Activated CD8-positive, alpha-beta T cell treated with anti-CD3 and anti-CD28 coated beads, Interleukin-2, amount 10 ng/mL, durations not matched to agents 7 days and 5 days (primary cell): Measurements from ENCODE around the gene FOXO4. TPM values are rescaled to one million over a fixed set of nuclear protein-coding genes. Genes with fewer than 3 reads are reported as not detected.
A peak's percentile ranks its signal among the peaks of the same experiment; 100 is the strongest.
"Not testable (repeated sequence)": the region's sequence is repeated elsewhere in the genome, so short reads cannot be mapped to it uniquely, and the experiment has no call there.

Experiments used
- ATAC-seq: fragments of 150-1000 bp; cut with Tn5 transposase; one replicate; pipeline ENCODE4 v1.10.0; 2021; ENCODE audit warnings: moderate library complexity
- CTCF ChIA-PET: fragments of 350-600 bp; sonication (Branson Sonifier 250); formaldehyde crosslinking; loops from one replicate; lab custom pipeline; 2021; ENCODE audit warnings: antibody characterized with exemption; lab: Charles Lee
- POLR2A ChIA-PET: fragments of 350-600 bp; sonication (Branson Sonifier 250); formaldehyde crosslinking; loops from one replicate; lab custom pipeline; 2021; ENCODE audit warnings: antibody characterized with exemption; lab: Charles Lee
- DNase-seq: peaks from one replicate; pipeline ENCODE4 v3.0.0-alpha.2; 2020
- H3K27ac Mint-ChIP-seq: one replicate; pipeline ENCODE4 v1.8.0; 2021; ENCODE audit warnings: mild to moderate bottlenecking, mixed read lengths
- H3K27me3 Mint-ChIP-seq: one replicate; pipeline ENCODE4 v1.8.0; 2021; ENCODE audit warnings: low read depth, mixed read lengths
- H3K36me3 Mint-ChIP-seq: one replicate; pipeline ENCODE4 v1.8.0; 2021; ENCODE audit warnings: low read depth, mixed read lengths
- H3K4me1 Mint-ChIP-seq: one replicate; pipeline ENCODE4 v1.8.0; 2021; ENCODE audit warnings: low read depth, mixed read lengths
- H3K4me3 Mint-ChIP-seq: one replicate; pipeline ENCODE4 v1.8.0; 2021; ENCODE audit warnings: mild to moderate bottlenecking, mixed read lengths
- H3K9me3 Mint-ChIP-seq: one replicate; pipeline ENCODE4 v1.8.0; 2022; ENCODE audit warnings: mixed read lengths; ENCODE audit not compliant: insufficient read depth
- total RNA-seq, 2 experiments: library from RNA; stranded (reverse); gene quantifications; one replicate each; pipeline ENCODE4 v1.2.3, GENCODE V29; 2021

FOXO4 gene
- 10 to 100 TPM; 12.7 to 14.2 TPM for total RNA-seq

- POLR2A ChIA-PET = interaction anchor here (0.5 to 1.3 kb wide), 3 partner anchors 16 to 23 kb away, joined by 3 to 17 read pairs (median 6); partner anchors contain the start of genes IL2RG and MED12
- ATAC-seq = peak; percentile 90
- Mint-ChIP-seq H3K9me3 (no peaks in the 10 kb centered on the region), H3K27ac (peak within 1 kb of the TSS; percentile 86), H3K36me3 (no peaks in the 10 kb centered on the region), H3K27me3 (no peaks in the 10 kb centered on the region), H3K4me3 (peak within 1 kb of the TSS; percentile 87), H3K4me1 (peaks cover 33% of the 10 kb centered on the region)
- CTCF ChIA-PET = interaction anchor here (0.9 kb wide), 1 partner anchor 11 kb away, joined by 3 read pairs; the partner anchor contains the start of gene CXorf65
- peak; percentile 93 for DNase-seq
Measured at GRCh38 chrX:71095555-71095980, at the start of gene FOXO4. TSS of gene FOXO4 (plus strand) at chrX:71095851. CDS start at chrX:71096529, 678 bp downstream.

- H3K4me1 Mint-ChIP-seq, H3K36me3 Mint-ChIP-seq, POLR2A ChIA-PET, ATAC-seq, H3K4me3 Mint-ChIP-seq, H3K27ac Mint-ChIP-seq, DNase-seq, CTCF ChIA-PET, H3K9me3 Mint-ChIP-seq, H3K27me3 Mint-ChIP-seq: not testable (repeated sequence)
Measured at GRCh38 chrX:71047891-71048290, 47.8 kb upstream of the FOXO4 start.

GRCh38 chrX:71052721-71053120, 42.9 kb upstream of the FOXO4 start:
- H3K4me3 Mint-ChIP-seq = peak overlapping the region; percentile 18
- H3K27ac Mint-ChIP-seq = no peak overlapping the region
- no peaks in the 10 kb centered on the region for H3K27me3 Mint-ChIP-seq

GRCh38 chrX:71053217-71053621, 42.4 kb upstream of the FOXO4 start:
- Mint-ChIP-seq H3K27me3 (no peaks in the 10 kb centered on the region), H3K27ac (no peak overlapping the region), H3K4me1 (peaks cover 23% of the 10 kb centered on the region), H3K9me3 (no peaks in the 10 kb centered on the region), H3K4me3 (no peak overlapping the region), H3K36me3 (peaks cover 17% of the 10 kb centered on the region)
- ATAC-seq = no peak
- ChIA-PET POLR2A (no interaction called here), CTCF (no interaction called here)
- DNase-seq = no peak

More at GRCh38 chrX:71052721-71053120, 42.9 kb upstream of the FOXO4 start:
- ATAC-seq (no peak), DNase-seq (no peak)
- peaks cover 12% of the 10 kb centered on the region for H3K36me3 Mint-ChIP-seq
- H3K4me1 Mint-ChIP-seq = peaks cover 18% of the 10 kb centered on the region
- no peaks in the 10 kb centered on the region for H3K9me3 Mint-ChIP-seq
- CTCF ChIA-PET = no interaction called here
- POLR2A ChIA-PET = no interaction called here

GRCh38 chrX:71056867-71057266, 38.8 kb upstream of the FOXO4 start:
- DNase-seq (no peak), ATAC-seq (no peak)
- H3K36me3 Mint-ChIP-seq = peaks cover 34% of the 10 kb centered on the region
- H3K4me1 Mint-ChIP-seq = peaks cover 39% of the 10 kb centered on the region
- ChIA-PET POLR2A (no interaction called here), CTCF (no interaction called here)
- no peak overlapping the region for H3K4me3 Mint-ChIP-seq
- no peak overlapping the region for H3K27ac Mint-ChIP-seq
- no peaks in the 10 kb centered on the region for H3K27me3 Mint-ChIP-seq
- no peaks in the 10 kb centered on the region for H3K9me3 Mint-ChIP-seq

GRCh38 chrX:71057848-71058530, 37.7 kb upstream of the FOXO4 start:
- H3K27ac Mint-ChIP-seq = peak overlapping the region; percentile 78
- CTCF ChIA-PET = interaction anchor here (0.8 kb wide), 1 partner anchor 1497 kb away, joined by 3 read pairs; no protein-coding TSS in a partner anchor
- H3K4me3 Mint-ChIP-seq = peak overlapping the region; percentile 22
- H3K36me3 Mint-ChIP-seq = peaks cover 41% of the 10 kb centered on the region
- H3K9me3 Mint-ChIP-seq = no peaks in the 10 kb centered on the region
- peaks cover 39% of the 10 kb centered on the region for H3K4me1 Mint-ChIP-seq
- POLR2A ChIA-PET = interaction anchor here (2.3 kb wide), 1 partner anchor 10 kb away, joined by 9 read pairs; the partner anchor contains the start of gene SNX12
- ATAC-seq = no peak
- DNase-seq = no peak
- no peaks in the 10 kb centered on the region for H3K27me3 Mint-ChIP-seq

GRCh38 chrX:71060127-71060526, 35.5 kb upstream of the FOXO4 start:
- ChIA-PET POLR2A (interaction anchor here (2.3 kb wide), 1 partner anchor 8 kb away, joined by 9 read pairs; the partner anchor contains the start of gene SNX12), CTCF (no interaction called here)
- Mint-ChIP-seq H3K9me3 (no peaks in the 10 kb centered on the region), H3K4me3 (no peak overlapping the region), H3K4me1 (peaks cover 46% of the 10 kb centered on the region), H3K27me3 (no peaks in the 10 kb centered on the region), H3K27ac (peak overlapping the region; percentile 78), H3K36me3 (peaks cover 39% of the 10 kb centered on the region)
- DNase-seq = no peak
- no peak for ATAC-seq

- ChIA-PET CTCF (no interaction called here), POLR2A (interaction anchor here (1.1 to 1.5 kb wide), 5 partner anchors 8 to 299 kb away, joined by 3 to 9 read pairs (median 5); partner anchors contain the start of genes IL2RG, NONO and TAF1)
- ATAC-seq (no peak), DNase-seq (no peak)
- Mint-ChIP-seq H3K4me1 (peaks cover 19% of the 10 kb centered on the region), H3K4me3 (peak overlapping the region; percentile 93), H3K27me3 (peaks cover under 1% of the 10 kb centered on the region), H3K36me3 (peaks cover 16% of the 10 kb centered on the region), H3K9me3 (no peaks in the 10 kb centered on the region), H3K27ac (peak overlapping the region; percentile 95)
Measured at GRCh38 chrX:71067089-71067488, 28.6 kb upstream of the FOXO4 start.

- POLR2A ChIA-PET = interaction anchor here (1.1 to 1.5 kb wide), 5 partner anchors 8 to 298 kb away, joined by 3 to 9 read pairs (median 5); partner anchors contain the start of genes IL2RG, NONO and TAF1
- peak overlapping the region; percentile 93 for H3K4me3 Mint-ChIP-seq
- H3K9me3 Mint-ChIP-seq = no peaks in the 10 kb centered on the region
- H3K4me1 Mint-ChIP-seq = peaks cover 19% of the 10 kb centered on the region
- CTCF ChIA-PET = interaction anchor here (0.7 kb wide), 1 partner anchor 24 kb away, joined by 4 read pairs; no protein-coding TSS in a partner anchor
- H3K27ac Mint-ChIP-seq = peak overlapping the region; percentile 95
- DNase-seq (no peak), ATAC-seq (no peak)
- peaks cover 14% of the 10 kb centered on the region for H3K36me3 Mint-ChIP-seq
- peaks cover 5% of the 10 kb centered on the region for H3K27me3 Mint-ChIP-seq
Measured at GRCh38 chrX:71067712-71068043, 28.0 kb upstream of the FOXO4 start.

- Mint-ChIP-seq H3K27me3 (peaks cover 11% of the 10 kb centered on the region), H3K36me3 (peaks cover 11% of the 10 kb centered on the region), H3K27ac (peak within 1 kb of the TSS; percentile 95), H3K9me3 (no peaks in the 10 kb centered on the region), H3K4me1 (peaks cover 19% of the 10 kb centered on the region), H3K4me3 (peak within 1 kb of the TSS; percentile 93)
- DNase-seq (peak; percentile 92), ATAC-seq (peak; percentile 94)
- POLR2A ChIA-PET = interaction anchor here (0.9 to 1.5 kb wide), 6 partner anchors 9 to 297 kb away, joined by 3 to 9 read pairs (median 5); partner anchors contain the start of genes IL2RG, NONO and TAF1
- CTCF ChIA-PET = interaction anchor here (0.7 kb wide), 1 partner anchor 23 kb away, joined by 4 read pairs; no protein-coding TSS in a partner anchor
Measured at GRCh38 chrX:71068044-71068918, 27.4 kb upstream of the FOXO4 start, which contains the start of gene SNX12. TSS of gene SNX12 (minus strand) at chrX:71068334. CDS start at chrX:71068306, 28 bp downstream.

- ChIA-PET CTCF (no interaction called here), POLR2A (interaction anchor here (1.0 kb wide), 1 partner anchor 41 kb away, joined by 3 read pairs; no protein-coding TSS in a partner anchor)
- Mint-ChIP-seq H3K27me3 (peaks cover 26% of the 10 kb centered on the region), H3K4me1 (peaks cover 12% of the 10 kb centered on the region), H3K36me3 (peaks cover 9% of the 10 kb centered on the region), H3K27ac (no peak overlapping the region), H3K9me3 (no peaks in the 10 kb centered on the region), H3K4me3 (no peak overlapping the region)
- no peak for DNase-seq
- ATAC-seq = no peak
Measured at GRCh38 chrX:71070531-71070930, 25.1 kb upstream of the FOXO4 start.
